KMS-11 (cell line): ENCODE results near the gene INTS12.

ENCODE experiments used
- H2AFZ ChIP-seq: fragments of 200-600 bp; sonication (generic); 2 replicates; pipeline ENCODE4 v1.6.1; 2016; ENCODE audit warnings: antibody characterized with exemption, mixed run types, low read depth
- H3K27ac ChIP-seq: fragments of 200-600 bp; sonication (generic); 2 replicates; pipeline ENCODE4 v1.6.1; 2016; ENCODE audit warnings: mild to moderate bottlenecking, mixed run types
- H3K27me3 ChIP-seq: fragments of 200-600 bp; sonication (generic); 2 replicates; pipeline ENCODE4 v1.6.1; 2017; ENCODE audit warnings: mild to moderate bottlenecking, low read depth, mixed run types, moderate library complexity; ENCODE audit not compliant: insufficient read depth
- H3K36me3 ChIP-seq: fragments of 200-600 bp; sonication (generic); 2 replicates; pipeline ENCODE4 v1.6.1; 2017; ENCODE audit warnings: mild to moderate bottlenecking, mixed run types; ENCODE audit not compliant: insufficient read depth
- H3K4me1 ChIP-seq: fragments of 200-600 bp; sonication (generic); 2 replicates; pipeline ENCODE4 v1.6.1; 2016; ENCODE audit warnings: mild to moderate bottlenecking, low read depth, mixed run types; ENCODE audit not compliant: poor library complexity, severe bottlenecking
- H3K4me2 ChIP-seq: fragments of 200-600 bp; sonication (generic); 2 replicates; pipeline ENCODE4 v1.7.0; 2016; ENCODE audit warnings: mild to moderate bottlenecking, mixed run types
- H3K4me3 ChIP-seq: fragments of 200-600 bp; sonication (generic); IDR thresholded peaks from 2 replicates; pipeline ENCODE4 v1.6.1; 2017; ENCODE audit warnings: low read depth, low read length, mixed read lengths; ENCODE audit not compliant: insufficient read depth
- H3K79me2 ChIP-seq: fragments of 200-600 bp; sonication (generic); 2 replicates; pipeline ENCODE4 v1.6.1; 2016; ENCODE audit warnings: low read depth, mixed run types; ENCODE audit not compliant: insufficient read depth
- H3K9ac ChIP-seq: fragments of 200-600 bp; sonication (generic); 2 replicates; pipeline ENCODE4 v1.6.1; 2016; ENCODE audit warnings: mild to moderate bottlenecking, mixed run types
- H4K20me1 ChIP-seq: fragments of 200-600 bp; sonication (generic); 2 replicates; pipeline ENCODE4 v1.6.1; 2016; ENCODE audit warnings: mild to moderate bottlenecking, mixed run types; ENCODE audit not compliant: insufficient read depth
- CTCF ChIP-seq: fragments of 200-600 bp; sonication (generic); conservative IDR thresholded peaks from 2 replicates; pipeline ENCODE4 v1.6.1; 2017; ENCODE audit warnings: low read depth, mild to moderate bottlenecking, antibody characterized with exemption, low read length, moderate library complexity, mixed read lengths

INTS12 gene

GRCh38 chr4:105651884-105652283 is 56.6 kb downstream of the INTS12 start:
- no peak overlapping the region for H3K27ac ChIP-seq
- H3K27me3 ChIP-seq, result no peaks in the 10 kb centered on the region
- peaks cover 32% of the 10 kb centered on the region for H3K4me1 ChIP-seq
- TF ChIP-seq CTCF, result no peak
- H3K36me3 ChIP-seq, result no peaks in the 10 kb centered on the region
- H3K4me2 ChIP-seq, result no peak overlapping the region
- no peaks in the 10 kb centered on the region for H3K79me2 ChIP-seq
- no peaks in the 10 kb centered on the region for H4K20me1 ChIP-seq
- H3K4me3 ChIP-seq, result no peak overlapping the region
- H3K9ac ChIP-seq, result no peak overlapping the region
- no peak overlapping the region for H2AFZ ChIP-seq

- H4K20me1 ChIP-seq, result no peaks in the 10 kb centered on the region
- H2AFZ ChIP-seq, result no peak overlapping the region
- no peak for TF ChIP-seq CTCF
- H3K9ac ChIP-seq, result no peak overlapping the region
- H3K27ac ChIP-seq, result no peak overlapping the region
- H3K27me3 ChIP-seq, result no peaks in the 10 kb centered on the region
- H3K4me2 ChIP-seq, result peak overlapping the region; percentile 36; the same call in 1 of the 2 replicates
- H3K36me3 ChIP-seq, result no peaks in the 10 kb centered on the region
- H3K4me1 ChIP-seq, result peaks cover 35% of the 10 kb centered on the region
- no peak overlapping the region for H3K4me3 ChIP-seq
- no peaks in the 10 kb centered on the region for H3K79me2 ChIP-seq
Measured at GRCh38 chr4:105650190-105650589, 58.3 kb downstream of the INTS12 start.

GRCh38 chr4:105645440-105645839 is 63.0 kb downstream of the INTS12 start:
- no peak overlapping the region for H3K27ac ChIP-seq
- H3K9ac ChIP-seq, result no peak overlapping the region
- H3K36me3 ChIP-seq, result no peaks in the 10 kb centered on the region
- H4K20me1 ChIP-seq, result no peaks in the 10 kb centered on the region
- TF ChIP-seq CTCF, result no peak
- H3K4me2 ChIP-seq, result no peak overlapping the region
- H2AFZ ChIP-seq, result no peak overlapping the region
- peaks cover 36% of the 10 kb centered on the region for H3K4me1 ChIP-seq
- H3K79me2 ChIP-seq, result no peaks in the 10 kb centered on the region
- H3K27me3 ChIP-seq, result no peaks in the 10 kb centered on the region
- H3K4me3 ChIP-seq, result no peak overlapping the region

- Histone ChIP-seq H3K4me1 (peaks cover 35% of the 10 kb centered on the region), H4K20me1 (no peaks in the 10 kb centered on the region), H3K9ac (no peak overlapping the region), H2AFZ (no peak overlapping the region), H3K4me2 (no peak overlapping the region), H3K79me2 (no peaks in the 10 kb centered on the region), H3K36me3 (no peaks in the 10 kb centered on the region), H3K4me3 (no peak overlapping the region), H3K27ac (no peak overlapping the region), H3K27me3 (no peaks in the 10 kb centered on the region)
- no peak for TF ChIP-seq CTCF
Measured at GRCh38 chr4:105644257-105644656, 64.2 kb downstream of the INTS12 start.

- H3K27me3 ChIP-seq, result no peaks in the 10 kb centered on the region
- H3K4me2 ChIP-seq, result no peak overlapping the region
- no peak overlapping the region for H3K9ac ChIP-seq
- peaks cover 46% of the 10 kb centered on the region for H3K4me1 ChIP-seq
- no peak overlapping the region for H3K27ac ChIP-seq
- H3K36me3 ChIP-seq, result no peaks in the 10 kb centered on the region
- no peak for TF ChIP-seq CTCF
- H4K20me1 ChIP-seq, result no peaks in the 10 kb centered on the region
- H3K79me2 ChIP-seq, result no peaks in the 10 kb centered on the region
- no peak overlapping the region for H3K4me3 ChIP-seq
- no peak overlapping the region for H2AFZ ChIP-seq
Measured at GRCh38 chr4:105641845-105642244, 66.6 kb downstream of the INTS12 start.
